HG03103 (cell line): ENCODE measurements around the gene NAGLU.
"Not testable (repeated sequence)": the region's sequence is repeated elsewhere in the genome, so short reads cannot be mapped to it uniquely, and the experiment has no call there.

Experiments
- ATAC-seq: cut with Tn5 transposase; IDR thresholded peaks from one replicate; pipeline ENCODE4 v1.9.1; 2021; ENCODE audit warnings: low read depth; ENCODE audit not compliant: unreplicated experiment

NAGLU gene

GRCh38 chr17:42543190-42544079 is 7.4 kb downstream of the NAGLU start:
- ATAC-seq: no peak

- no peak for ATAC-seq
Observed at GRCh38 chr17:42544874-42545283, 8.8 kb downstream of the NAGLU start.

GRCh38 chr17:42545755-42546505 is 9.9 kb downstream of the NAGLU start:
- not testable (repeated sequence) for ATAC-seq

GRCh38 chr17:42547001-42547461 is 11.0 kb downstream of the NAGLU start:
- ATAC-seq: no peak

GRCh38 chr17:42547698-42548069 is 11.6 kb downstream of the NAGLU start:
- ATAC-seq: no peak

- no peak for ATAC-seq
Observed at GRCh38 chr17:42548070-42548837, 12.2 kb downstream of the NAGLU start.

GRCh38 chr17:42548993-42549755 is 13.1 kb downstream of the NAGLU start:
- no peak for ATAC-seq

GRCh38 chr17:42552736-42553135 is 16.7 kb downstream of the NAGLU start, which contains the start of gene HSD17B1:
Gene HSD17B1, plus strand, starts transcription at chr17:42552923. Its CDS starts 11 bp downstream, at chr17:42552934.
- not testable (repeated sequence) for ATAC-seq

- ATAC-seq: no peak
Observed at GRCh38 chr17:42553161-42553818, 17.2 kb downstream of the NAGLU start.

- ATAC-seq: no peak
Observed at GRCh38 chr17:42553866-42554249, 17.8 kb downstream of the NAGLU start.

- ATAC-seq: peak; percentile 78
Observed at GRCh38 chr17:42554250-42555121, 18.4 kb downstream of the NAGLU start.

- ATAC-seq: no peak
Observed at GRCh38 chr17:42555122-42555622, 19.1 kb downstream of the NAGLU start.

- ATAC-seq: not testable (repeated sequence)
Observed at GRCh38 chr17:42555961-42556617, 20.0 kb downstream of the NAGLU start.

GRCh38 chr17:42559075-42559474 is 23.0 kb downstream of the NAGLU start:
- ATAC-seq: no peak

- ATAC-seq: no peak
Observed at GRCh38 chr17:42560246-42560645, 24.2 kb downstream of the NAGLU start.

GRCh38 chr17:42561897-42562387 is 25.9 kb downstream of the NAGLU start, which contains the start of gene COASY:
Gene COASY, plus strand, starts transcription at chr17:42562148. Its CDS starts 475 bp downstream, at chr17:42562623.
- ATAC-seq: no peak

- no peak for ATAC-seq
Observed at GRCh38 chr17:42562388-42563142, 26.5 kb downstream of the NAGLU start.
